Renal pelvis (tissue), 4 donors: ENCODE measurements around the gene C2orf68. TPM values are rescaled to one million over a fixed set of nuclear protein-coding genes. Genes with fewer than 3 reads are reported as not detected.
"Not testable (repeated sequence)": the region's sequence is repeated elsewhere in the genome, so short reads cannot be mapped to it uniquely, and the experiment has no call there.

Experiments used
- DNase-seq: peaks from one replicate; pipeline ENCODE4 v3.0.0-alpha.2; 2013
- polyA plus RNA-seq, 3 donors: library from polyadenylated mRNA; unstranded; fragments of 120-200 nt; gene quantifications; one replicate each; pipeline ENCODE4 v1.2.1, GENCODE V29; 2013; ENCODE audit not compliant: insufficient read length in 3 of 3

C2orf68 gene
- polyA plus RNA-seq, 3 donors: 51.7 to 80.5 (median 77.9) TPM

- DNase-seq: no peak
Measured at GRCh38 chr2:85647823-85648526, 36.1 kb upstream of the C2orf68 start.

DNA sequence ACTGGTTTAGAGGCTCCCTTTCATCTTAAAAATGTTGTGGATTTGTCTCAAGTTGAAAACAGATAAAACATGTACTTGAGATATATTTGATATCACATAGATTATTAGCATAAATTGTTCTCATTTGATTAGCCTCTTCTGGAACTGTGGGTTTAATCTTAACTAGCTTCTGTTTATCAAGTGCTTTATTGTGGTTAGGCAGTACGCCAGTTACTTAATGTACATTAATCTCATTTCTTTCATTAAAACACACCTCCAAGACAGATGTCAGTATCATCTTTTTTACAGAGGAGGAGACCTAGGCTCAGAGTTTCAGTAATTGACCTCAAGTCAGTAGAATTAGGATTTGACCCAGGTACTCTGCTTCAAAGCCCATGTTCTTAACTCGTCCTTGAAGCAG, 34.3 kb upstream of the C2orf68 start:
- DNase-seq: no peak

GRCh38 chr2:85644909-85645308, 33.0 kb upstream of the C2orf68 start:
- DNase-seq: no peak

DNA sequence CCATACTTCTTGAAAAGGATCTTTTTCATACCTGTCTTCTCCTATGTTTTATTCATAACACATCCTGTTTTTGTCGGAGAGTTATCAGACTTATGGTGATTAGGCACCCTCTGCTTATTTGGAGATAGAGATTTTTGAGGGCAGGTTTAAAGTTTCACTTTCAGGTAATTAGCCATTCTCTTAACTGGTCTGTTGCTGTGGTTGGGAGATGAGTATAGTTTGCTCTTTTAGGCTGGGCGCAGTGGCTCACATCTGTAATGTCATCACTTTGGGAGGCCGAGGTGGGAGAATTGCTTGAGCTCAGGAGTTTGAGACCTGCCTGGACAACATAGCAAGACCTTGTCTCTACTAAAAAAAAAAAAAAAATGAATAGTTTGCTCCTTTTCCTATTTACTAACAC, 30.9 kb upstream of the C2orf68 start:
- no peak for DNase-seq

DNA sequence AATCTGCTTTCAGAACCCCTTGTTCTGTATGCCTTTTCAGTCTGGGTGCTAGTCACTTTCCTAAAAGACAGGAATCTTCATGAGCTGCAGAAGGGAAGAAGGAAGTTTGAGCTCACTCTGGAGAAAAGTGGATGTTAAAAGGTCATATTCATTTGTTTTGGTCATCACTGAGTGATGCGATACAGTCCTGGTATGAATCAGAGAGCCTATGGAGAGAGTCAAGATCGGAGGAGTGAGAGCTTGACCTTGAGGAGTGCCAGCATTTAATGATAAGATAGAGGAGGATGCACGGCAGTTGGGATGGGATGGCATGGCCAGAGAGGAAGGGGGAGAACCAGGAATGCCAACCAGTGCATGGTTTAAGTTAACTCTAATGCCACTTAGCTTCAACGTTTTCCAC, 23.8 kb upstream of the C2orf68 start:
- no peak for DNase-seq

GRCh38 chr2:85635011-85635410, 23.1 kb upstream of the C2orf68 start:
- DNase-seq: no peak

- DNase-seq: no peak
Measured at GRCh38 chr2:85631316-85631715, 19.4 kb upstream of the C2orf68 start.

DNA sequence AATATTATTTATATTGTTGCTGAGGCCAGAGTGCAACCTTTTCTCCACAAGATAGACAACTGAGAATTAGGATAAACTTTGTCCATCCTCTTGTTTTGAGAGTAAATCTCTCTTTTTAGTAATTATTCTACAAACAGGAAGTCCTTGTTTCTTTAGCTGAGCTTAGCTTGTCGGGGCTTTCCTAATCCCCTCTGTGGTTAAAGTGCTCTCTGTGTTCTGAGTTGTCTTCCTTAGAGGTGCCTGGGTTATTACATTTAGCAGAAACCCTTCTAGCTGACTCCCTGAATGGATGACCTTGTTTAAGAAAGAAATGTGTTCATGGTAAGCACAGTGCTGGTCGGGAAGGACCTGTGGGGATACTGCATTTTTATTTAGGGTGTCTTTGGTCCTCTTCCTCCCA, 16.8 kb upstream of the C2orf68 start:
- DNase-seq: no peak

GRCh38 chr2:85623991-85624390, 12.1 kb upstream of the C2orf68 start:
- DNase-seq: no peak

DNA sequence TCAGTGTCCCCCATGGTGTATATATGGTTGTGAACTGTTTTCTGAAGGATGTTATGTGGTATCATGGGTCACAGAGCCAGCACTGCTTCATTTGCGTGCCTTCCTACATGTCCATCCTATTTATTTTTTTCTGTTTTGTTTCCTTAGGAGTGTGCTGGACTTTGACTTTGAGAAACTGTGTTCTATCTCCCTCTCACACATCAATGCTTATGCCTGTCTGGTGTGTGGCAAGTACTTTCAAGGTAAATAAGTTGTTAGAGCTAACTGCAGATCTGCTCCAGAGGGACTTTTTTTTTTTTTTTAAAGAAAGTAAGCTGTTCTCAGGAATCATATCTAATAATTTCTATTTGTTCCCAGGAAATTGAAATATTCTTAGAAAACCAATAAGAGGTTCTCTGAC, 9.5 kb upstream of the C2orf68 start:
- no peak for DNase-seq

DNA sequence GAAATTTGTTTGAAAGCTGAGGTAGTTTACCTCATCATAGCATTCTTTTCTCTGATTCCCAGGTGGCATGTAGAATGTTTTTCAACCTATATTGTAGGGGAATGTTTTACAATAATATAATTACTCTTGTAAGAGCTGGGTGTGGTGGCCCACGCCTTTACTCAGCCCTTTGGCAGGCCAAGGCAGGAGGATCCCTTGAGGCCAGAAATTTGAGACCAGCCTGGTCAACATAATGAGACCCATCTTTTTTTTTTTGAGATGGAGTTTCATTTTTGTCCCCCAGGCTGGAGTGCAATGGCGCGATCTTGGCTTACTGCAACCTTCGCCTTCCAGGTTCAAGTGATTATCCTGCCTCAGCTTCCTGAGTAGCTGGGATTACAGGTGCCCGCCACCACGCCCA, 7.8 kb upstream of the C2orf68 start:
- DNase-seq: no peak

DNA sequence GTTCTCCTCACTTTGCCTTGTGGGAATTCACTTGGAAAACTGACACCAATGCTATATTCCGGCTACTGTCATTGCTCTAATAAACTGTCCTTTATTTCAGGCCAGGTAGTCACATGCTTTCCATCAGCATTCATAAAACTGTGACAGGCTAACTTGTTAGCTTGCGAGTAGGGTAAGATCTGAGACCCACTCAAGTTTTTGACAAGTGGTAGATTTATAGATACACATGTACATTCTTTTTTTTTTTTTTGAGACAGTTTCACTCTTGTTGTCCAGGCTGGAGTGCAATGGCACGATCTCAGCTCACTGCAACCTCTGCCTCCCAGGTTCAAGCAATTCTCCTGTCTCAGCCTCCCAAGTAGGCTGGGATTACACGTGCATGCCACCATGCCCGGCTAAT, 5.9 kb upstream of the C2orf68 start:
- not testable (repeated sequence) for DNase-seq

GRCh38 chr2:85615413-85615728, 3.5 kb upstream of the C2orf68 start:
- no peak for DNase-seq

GRCh38 chr2:85614757-85615156, 2.9 kb upstream of the C2orf68 start:
- DNase-seq: not testable (repeated sequence)

- DNase-seq: no peak
Measured at GRCh38 chr2:85613717-85614515, 2.0 kb upstream of the C2orf68 start.

GRCh38 chr2:85611217-85611704, 605 bp downstream of the C2orf68 start:
- DNase-seq: no peak

DNA sequence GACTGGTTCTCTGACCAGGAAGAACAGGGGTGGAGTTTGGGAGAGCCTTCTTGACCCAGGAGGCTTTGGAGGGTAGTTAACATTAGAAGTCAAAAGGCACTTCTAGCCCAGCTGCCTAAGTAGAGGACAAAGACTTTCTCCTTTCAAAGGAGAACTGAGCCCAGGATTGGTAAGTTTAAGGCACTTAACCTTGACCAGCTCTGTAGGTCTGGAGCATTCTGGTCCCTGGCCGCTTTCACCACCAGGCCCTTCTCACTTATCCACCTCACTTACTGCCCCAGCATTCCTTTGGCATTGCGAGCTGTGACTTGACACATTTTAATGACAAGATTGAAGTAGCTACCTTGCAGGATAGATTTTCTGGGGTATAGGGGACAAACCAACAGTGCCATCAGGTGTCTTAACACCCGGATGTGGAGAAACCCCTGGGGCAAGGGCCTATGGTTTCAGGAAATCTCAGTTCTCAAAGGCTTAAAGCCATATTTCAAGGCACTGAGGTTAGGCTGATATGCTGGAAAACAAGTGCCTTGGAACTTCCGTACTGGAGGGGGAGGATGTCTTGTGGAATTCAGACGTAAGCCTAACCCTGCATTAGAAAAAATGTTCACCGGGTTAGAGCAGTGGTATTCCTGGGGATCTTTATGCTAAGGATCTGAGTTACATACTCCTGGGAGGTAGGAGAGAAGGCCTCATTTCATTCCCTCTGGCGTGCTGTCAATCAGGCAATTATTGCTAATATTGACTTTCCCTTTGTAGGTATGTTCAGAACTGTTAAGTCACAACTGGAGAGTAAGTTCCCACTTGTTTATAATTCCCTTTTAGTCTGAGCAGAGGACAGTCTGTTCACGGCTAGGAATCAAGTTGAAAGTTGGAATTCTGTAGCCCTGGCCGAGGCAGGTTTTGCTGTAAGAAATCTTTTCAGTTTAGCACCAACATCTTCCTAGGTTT, 4.3 kb downstream of the C2orf68 start:
- DNase-seq: no peak

- DNase-seq: no peak
Measured at GRCh38 chr2:85606116-85606455, 5.8 kb downstream of the C2orf68 start.

DNA sequence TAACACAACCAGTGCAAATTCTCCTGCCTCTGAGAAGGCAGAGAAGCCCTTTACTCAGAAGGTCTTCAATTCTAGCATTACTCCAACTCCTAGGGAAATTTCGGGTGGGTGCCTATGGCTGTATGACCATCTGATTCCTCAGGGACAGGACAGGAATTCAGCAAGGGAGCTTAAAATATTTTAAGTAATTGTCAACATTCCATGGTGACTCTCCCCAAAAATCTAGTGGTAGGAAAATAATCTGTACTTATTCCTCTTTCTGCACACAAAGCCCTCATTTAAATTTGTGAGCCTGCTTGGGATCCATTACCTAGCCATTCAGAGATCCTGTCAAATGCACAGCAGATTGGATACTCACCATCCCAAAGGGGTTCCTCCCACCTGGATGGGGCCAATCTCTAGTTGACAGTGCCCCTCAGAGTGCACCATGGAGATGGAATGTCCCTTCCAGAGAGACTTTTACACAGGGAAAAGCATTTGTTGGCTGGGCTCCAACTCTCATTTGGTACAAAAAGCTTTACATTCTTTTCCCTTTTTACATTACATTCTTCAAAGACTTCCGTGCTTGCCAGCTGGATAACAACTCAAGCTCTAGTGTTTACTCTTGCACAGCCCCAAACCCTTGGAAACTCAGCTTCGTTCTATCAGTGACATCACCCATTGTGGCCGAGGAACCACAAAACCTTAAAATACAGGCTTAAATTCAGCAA, 6.3 kb downstream of the C2orf68 start:
- peak; percentile 77 for DNase-seq

DNA sequence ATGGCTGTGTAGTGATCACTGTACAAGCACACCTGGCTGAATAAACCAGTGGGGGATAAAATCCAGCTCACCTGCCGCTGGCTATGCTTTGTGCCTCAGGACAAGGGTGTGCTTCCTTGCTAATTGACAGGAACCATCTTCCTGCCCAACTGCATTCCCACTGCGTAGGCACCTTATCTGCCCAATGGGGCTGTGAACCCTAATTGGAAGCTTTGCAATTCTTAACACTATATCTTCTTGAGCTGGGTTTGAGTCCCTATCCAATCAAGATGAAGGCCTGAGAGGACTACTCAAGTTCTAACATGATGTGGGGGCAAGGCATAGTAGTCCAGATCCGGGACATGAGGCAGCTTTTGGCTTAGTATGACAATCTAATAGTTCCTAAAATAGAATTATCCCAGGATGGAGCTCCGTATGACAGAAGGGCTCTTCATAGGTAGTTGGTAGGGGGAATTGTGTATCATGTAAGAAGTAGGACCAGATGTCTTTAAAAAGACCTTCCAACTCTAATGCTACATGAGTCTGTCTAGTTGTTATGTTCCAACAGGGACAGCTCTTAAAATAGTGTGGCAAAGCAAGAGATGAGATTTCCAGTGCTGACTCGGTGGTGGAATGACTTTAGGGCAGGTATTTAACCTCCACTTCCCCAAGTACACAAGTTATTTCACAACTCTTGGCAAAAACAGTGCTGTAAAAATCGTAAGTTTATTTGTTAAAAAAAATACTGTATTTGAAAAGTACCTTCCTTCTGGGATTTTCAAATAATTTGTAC, 7.1 kb downstream of the C2orf68 start:
- DNase-seq: no peak

GRCh38 chr2:85604133-85604444, 7.8 kb downstream of the C2orf68 start:
- not testable (repeated sequence) for DNase-seq
